Aorta (tissue), 5 donors: ENCODE data around the gene NEUROG2. TPM values are rescaled to one million over a fixed set of nuclear protein-coding genes. Genes with fewer than 3 reads are reported as not detected.

ENCODE experiments used
- ATAC-seq: fragments of 200-7000 bp; cut with Tn5 transposase; one replicate; pipeline ENCODE4 v1.9.1; 2022; ENCODE audit warnings: moderate library complexity; ENCODE audit not compliant: low FRiP score
- DNase-seq, 2 donors: peaks; one replicate each; pipeline ENCODE4 v3.0.0-alpha.2; 2020
- H3K27ac ChIP-seq, 2 donors: one replicate each; pipeline ENCODE4 v1.5.1; 2013; ENCODE audit warnings: low read length in 2 of 2, mild to moderate bottlenecking in 2 of 2, moderate library complexity in 2 of 2, control low read depth in 1 of 2, inconsistent platforms in 1 of 2, low read depth in 1 of 2
- H3K27me3 ChIP-seq, 2 donors: one replicate each; pipeline ENCODE4 v1.6.1; 2013; ENCODE audit warnings: control low read depth in 1 of 2, low read length in 1 of 2, mild to moderate bottlenecking in 1 of 2, moderate library complexity in 1 of 2; ENCODE audit not compliant: insufficient read depth in 2 of 2, control insufficient read depth in 1 of 2
- H3K36me3 ChIP-seq, 2 donors: one replicate each; pipeline ENCODE4 v1.6.1; 2013; ENCODE audit warnings: control low read depth in 1 of 2, low read length in 1 of 2, mild to moderate bottlenecking in 1 of 2; ENCODE audit not compliant: insufficient read depth in 2 of 2, control insufficient read depth in 1 of 2
- H3K4me1 ChIP-seq, 2 donors: one replicate each; pipeline ENCODE4 v1.6.1; 2013; ENCODE audit warnings: low read length in 2 of 2, control low read depth in 1 of 2, mild to moderate bottlenecking in 1 of 2, moderate library complexity in 1 of 2; ENCODE audit not compliant: insufficient read depth in 2 of 2, control insufficient read depth in 1 of 2
- H3K4me3 ChIP-seq, 2 donors: one replicate each; pipeline ENCODE4 v1.5.1; 2013; ENCODE audit warnings: low read length in 2 of 2, control low read depth in 1 of 2, mild to moderate bottlenecking in 1 of 2
- H3K9me3 ChIP-seq: one replicate; pipeline ENCODE4 v1.6.1; 2013; ENCODE audit warnings: mild to moderate bottlenecking, low read length; ENCODE audit not compliant: control insufficient read depth
- WGBS, 2 donors: extraction: QIAGEN DNeasy Blood & Tissue Kit; methylation state at CpG; one replicate each; pipeline ENCODE4 v1.1.7; 2013; 5-methylcytosine and 5-hydroxymethylcytosine counted together
- intact Hi-C, 2 donors: fragments of 100-400 bp; cut with DNase I; formaldehyde crosslinking; loops; one replicate each; pipeline versions ENCODE4 v1.14.2 to v1.15.0; 2022
- polyA plus RNA-seq, 2 donors: library from polyadenylated mRNA; stranded (reverse); fragments of 200-250 nt; gene quantifications; one replicate each; pipeline ENCODE4 v1.2.3, GENCODE V29; 2013
- total RNA-seq, 2 donors: library from RNA; stranded (reverse); fragmentation: NEBNext Ultra II Directional; extraction: Animal tissue kit (Norgen Biotek cat#: 25700); gene quantifications; one replicate each; pipeline ENCODE4 v1.2.1, GENCODE V29; 2021
- donor health status: healthy with polysubstance abuse.
- donor health status: Bipolar disorder and iron deficiency.
- donor health status: DM: no; HTN: no; CAD: no.
- donor health status: DM: no; HTN: no; CAD: no.
- donor health status: DM: yes; HTN: yes; CAD: no.

Gene NEUROG2
- total and polyA plus RNA-seq, 4 donors: not detected

DNA sequence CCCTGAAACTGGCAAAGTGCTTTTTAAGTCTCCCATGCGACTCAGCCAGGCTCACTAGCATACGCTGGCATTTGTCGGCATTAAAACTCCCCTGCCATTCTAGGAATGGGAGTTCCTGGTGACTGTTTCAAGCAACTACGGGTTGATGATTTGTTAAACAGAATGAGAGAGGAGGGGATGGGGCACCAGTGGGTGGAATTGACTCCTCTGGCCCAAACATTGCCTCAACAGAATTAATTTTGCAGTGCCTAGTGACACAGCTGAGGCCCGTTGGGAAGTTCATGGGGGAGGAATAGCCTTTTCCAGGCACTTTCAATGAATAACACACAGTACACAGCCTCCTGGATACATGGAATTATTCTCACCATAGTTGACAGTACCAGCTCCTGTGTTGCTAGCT is 30.1 kb downstream of the NEUROG2 start:
- no peaks in the 10 kb centered on the region for H3K36me3 ChIP-seq
- H3K27me3 ChIP-seq: no peaks in the 10 kb centered on the region
- DNase-seq (no peak), ATAC-seq (no peak)
- peaks cover 8% of the 10 kb centered on the region for H3K9me3 ChIP-seq
- no peaks in the 10 kb centered on the region for H3K4me1 ChIP-seq
- H3K4me3 ChIP-seq: no peak overlapping the region
- 66 to 71% methylated on average over 5 of the region's 5 CpGs for WGBS, 2 donors
- no peak overlapping the region for H3K27ac ChIP-seq
- intact Hi-C loops: no loop called here

DNA sequence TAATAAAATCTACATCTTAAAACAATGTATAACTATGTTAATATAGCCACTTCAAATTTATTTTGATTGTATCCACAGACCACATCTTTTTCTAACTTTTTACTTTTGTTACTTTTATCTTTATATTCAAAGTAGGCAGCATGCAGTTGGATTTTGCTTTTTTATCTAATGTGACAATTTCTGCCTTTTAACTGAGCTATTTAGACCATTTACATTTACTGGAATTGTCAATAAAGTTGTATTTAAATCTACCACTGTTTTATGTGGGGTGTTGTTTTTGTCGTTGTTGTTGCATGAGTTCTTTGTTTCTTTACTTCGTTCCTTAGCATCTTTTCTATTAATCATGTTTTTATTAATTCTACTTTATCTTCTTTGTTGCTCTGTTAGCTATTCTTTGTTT is 42.0 kb downstream of the NEUROG2 start:
- 87 to 93% methylated on average over 2 of the region's 2 CpGs for WGBS, 2 donors
- no peak for ATAC-seq
- no peaks in the 10 kb centered on the region for H3K9me3 ChIP-seq

DNA sequence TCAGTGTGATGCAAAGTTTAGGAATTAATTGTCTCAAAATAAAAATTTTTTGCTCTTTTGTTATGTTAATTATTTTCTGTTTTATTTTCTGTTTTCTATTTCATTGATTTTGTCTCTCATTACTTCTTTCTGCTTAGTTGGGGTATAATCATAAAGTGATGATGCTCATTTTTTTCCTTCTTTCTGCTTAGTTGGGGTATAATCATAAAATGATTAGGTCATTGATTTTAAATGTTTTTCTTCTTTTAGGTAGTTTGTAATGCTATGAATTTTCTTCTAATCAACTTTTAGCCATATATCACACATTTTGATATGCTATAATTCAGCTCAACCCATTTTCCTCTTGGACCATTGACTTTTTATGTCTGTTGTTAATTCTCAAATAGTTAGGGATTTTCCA is 43.7 kb downstream of the NEUROG2 start:
- intact Hi-C loops: no loop called here
- no peaks in the 10 kb centered on the region for H3K36me3 ChIP-seq
- H3K4me1 ChIP-seq: no peaks in the 10 kb centered on the region
- H3K27ac ChIP-seq: no peak overlapping the region
- no peaks in the 10 kb centered on the region for H3K27me3 ChIP-seq
- no peak overlapping the region for H3K4me3 ChIP-seq
- H3K9me3 ChIP-seq: peaks cover 2% of the 10 kb centered on the region
- no peak for DNase-seq
- ATAC-seq: no peak

More for the DNA sequence above, 42.0 kb downstream of the NEUROG2 start:
- DNase-seq: no peak
- Histone ChIP-seq H3K4me1 (no peaks in the 10 kb centered on the region), H3K27me3 (no peaks in the 10 kb centered on the region), H3K4me3 (no peak overlapping the region), H3K27ac (no peak overlapping the region), H3K36me3 (no peaks in the 10 kb centered on the region)
- intact Hi-C loops: no loop called here

Other genes with a start within 250 kb of the NEUROG2 start
- gene TIFA, start 230.3 kb downstream of the NEUROG2 start, total RNA-seq: 10 to 100 TPM in 1 of 2 donors, 1 to 10 TPM in 1; 8.5 to 12.6 TPM
- 10 to 100 TPM in 1 of 2 donors, 1 to 10 TPM in 1; 9.9 to 11.3 TPM for gene TIFA, start 230.3 kb downstream of the NEUROG2 start, polyA plus RNA-seq
- gene ALPK1, start 218.8 kb downstream of the NEUROG2 start, total RNA-seq: 10 to 100 TPM; 36.7 to 52.7 TPM
- gene ALPK1, start 218.8 kb downstream of the NEUROG2 start, polyA plus RNA-seq: 10 to 100 TPM in 1 of 2 donors, 1 to 10 TPM in 1; 6.6 to 11.2 TPM
- 1 to 10 TPM; 5.4 to 6.3 TPM for gene ZGRF1, start 120.7 kb upstream of the NEUROG2 start, total RNA-seq
- 1 to 10 TPM in 1 of 2 donors, not detected in 1; 2.9 TPM for gene ZGRF1, start 120.7 kb upstream of the NEUROG2 start, polyA plus RNA-seq
- gene LARP7, start 121.0 kb upstream of the NEUROG2 start, total RNA-seq: 10 to 100 TPM; 38.6 to 41.3 TPM
- 10 to 100 TPM; 48.4 to 73.0 TPM for gene LARP7, start 121.0 kb upstream of the NEUROG2 start, polyA plus RNA-seq